Measurements from ENCODE around the gene LOC101059915.
A peak's percentile ranks its signal among the peaks of the same experiment; 100 is the strongest.

DNA sequence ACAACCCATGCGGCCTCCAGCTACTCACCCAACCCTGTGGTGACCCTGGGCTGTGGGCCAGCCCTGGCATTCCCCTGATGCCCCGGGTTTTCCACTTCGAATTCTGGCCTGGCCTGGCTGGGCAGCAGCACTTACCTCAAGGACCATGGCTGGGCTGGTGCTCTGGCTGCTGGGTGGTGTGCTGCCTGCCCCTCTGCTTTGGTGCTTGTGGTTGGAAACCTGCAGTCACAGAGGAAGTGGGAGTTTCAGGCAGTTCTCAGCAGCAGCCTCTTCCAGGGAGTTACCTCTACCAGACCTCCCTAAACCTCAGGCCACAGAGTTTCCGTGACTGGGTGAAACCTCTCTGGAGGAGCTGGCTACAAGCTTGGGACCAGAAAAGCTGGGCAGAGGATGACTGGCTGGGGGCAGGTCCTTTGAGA lies 49.0 kb upstream of the LOC101059915 start, which contains the start of gene CXCR3:
- TF ChIP-seq POLR2AphosphoS5 (IDR thresholded peaks at IDR 0.05; ENCODE audit: low read depth, low read length): no peak
- peak; percentile 33; the same call in 1 of the 2 replicates for TF ChIP-seq POLR2A (IDR thresholded peaks at IDR 0.05; ENCODE audit: low read depth, low read length)
- TF ChIP-seq TAF1 (IDR thresholded peaks at IDR 0.05; ENCODE audit: borderline replicate concordance, low read depth, low read length): no peak
